Liver (tissue), 9 donors: ENCODE data around the gene ACVR1. TPM values are rescaled to one million over a fixed set of nuclear protein-coding genes. Genes with fewer than 3 reads are reported as not detected.

Experiments used
- DNase-seq: peaks from one replicate; pipeline ENCODE4 v3.0.0-alpha.2; 2017; ENCODE audit warnings: low spot score
- H3K27ac ChIP-seq, 2 donors: one replicate each; pipeline ENCODE4 v1.7.0; 2013; ENCODE audit warnings: inconsistent platforms in 2 of 2, low read length in 2 of 2, control low read depth in 1 of 2, low read depth in 1 of 2, mild to moderate bottlenecking in 1 of 2
- H3K27me3 ChIP-seq, 4 donors: one replicate each; pipeline versions ENCODE4 v1.6.1 to v1.7.0; 2013; ENCODE audit warnings: low read length in 3 of 4, inconsistent platforms in 1 of 4, mild to moderate bottlenecking in 1 of 4, moderate library complexity in 1 of 4; ENCODE audit not compliant: control insufficient read depth in 4 of 4, insufficient read depth in 4 of 4
- H3K36me3 ChIP-seq, 4 donors: one replicate each; pipeline versions ENCODE4 v1.6.1 to v1.7.0; 2013; ENCODE audit warnings: low read length in 3 of 4, mild to moderate bottlenecking in 3 of 4, low read depth in 1 of 4, moderate library complexity in 1 of 4; ENCODE audit not compliant: control insufficient read depth in 4 of 4, insufficient read depth in 3 of 4
- H3K4me1 ChIP-seq, 4 donors: one replicate each; pipeline versions ENCODE4 v1.6.1 to v1.7.0; 2013; ENCODE audit warnings: low read length in 3 of 4, mild to moderate bottlenecking in 3 of 4, moderate library complexity in 1 of 4; ENCODE audit not compliant: control insufficient read depth in 4 of 4, insufficient read depth in 4 of 4
- H3K4me3 ChIP-seq, 3 donors: one replicate each; pipeline versions ENCODE4 v1.6.1 to v1.7.0; 2013; ENCODE audit warnings: low read length in 3 of 3, control low read depth in 1 of 3, low read depth in 1 of 3, mild to moderate bottlenecking in 1 of 3
- H3K9ac ChIP-seq, 2 donors: one replicate each; pipeline ENCODE4 v1.7.0; 2013; ENCODE audit warnings: low read length in 2 of 2, mild to moderate bottlenecking in 2 of 2, moderate library complexity in 2 of 2, control low read depth in 1 of 2, low read depth in 1 of 2
- H3K9me3 ChIP-seq, 4 donors: one replicate each; pipeline versions ENCODE4 v1.6.1 to v1.7.0; 2013; ENCODE audit warnings: low read length in 3 of 4; ENCODE audit not compliant: control insufficient read depth in 4 of 4
- ATF3 ChIP-seq: IDR thresholded peaks from 2 replicates; pipeline ENCODE4 v1.6.1; 2016; ENCODE audit warnings: antibody characterized with exemption
- EGR1 ChIP-seq, 2 donors: IDR thresholded peaks; 2 replicates each; pipeline ENCODE4 v1.6.1; 2016 to 2018; ENCODE audit warnings: antibody characterized with exemption in 2 of 2, low read depth in 2 of 2
- HNF4A ChIP-seq, 2 donors: conservative IDR thresholded peaks; 2 replicates each; pipeline ENCODE4 v1.6.1; 2016; ENCODE audit warnings: antibody characterized with exemption in 2 of 2, mild to moderate bottlenecking in 2 of 2
- JUND ChIP-seq, 2 donors: IDR thresholded peaks; 2 replicates each; pipeline ENCODE4 v1.6.1; 2016; ENCODE audit warnings: antibody characterized with exemption in 2 of 2
- NR2F2 ChIP-seq: IDR thresholded peaks from 2 replicates; pipeline ENCODE4 v1.6.1; 2016; ENCODE audit warnings: antibody characterized with exemption
- RAD21 ChIP-seq, 2 donors: IDR thresholded peaks; 2 replicates each; pipeline ENCODE4 v1.6.1; 2016; ENCODE audit warnings: antibody characterized with exemption in 2 of 2, mild to moderate bottlenecking in 2 of 2
- TAF1 ChIP-seq: conservative IDR thresholded peaks from 2 replicates; pipeline ENCODE4 v1.6.1; 2016; ENCODE audit warnings: antibody characterized with exemption, mild to moderate bottlenecking
- WGBS: extraction: QIAGEN DNeasy Blood & Tissue Kit; methylation state at CpG from one replicate; pipeline ENCODE4 v1.1.7; 2013; 5-methylcytosine and 5-hydroxymethylcytosine counted together
- polyA plus RNA-seq, 2 donors: library from polyadenylated mRNA; stranded (reverse) in 1 of 2; unstranded in 1 of 2; fragments of 200-250 nt in 1 of 2; fragments of >200 nt in 1 of 2; fragmentation: Nextera tagmentation in 1 of 2; extraction: Ambion mirVana in 1 of 2; gene quantifications; one replicate each; pipeline versions ENCODE4 v1.2.1 to v1.2.3, GENCODE V29; 2013 to 2015
- total RNA-seq, 2 donors: library from RNA; depleted of rRNA; stranded (reverse); fragments of >200 nt; gene quantifications; one replicate each; pipeline ENCODE4 v1.2.3, GENCODE V29; 2014
- TF ChIP-seq, protein P1 (sequence below): IDR thresholded peaks from 2 replicates; pipeline ENCODE4 v1.6.1; 2016; ENCODE audit warnings: antibody characterized with exemption
- TF ChIP-seq, protein P2 (sequence below): IDR thresholded peaks from 2 replicates; pipeline ENCODE4 v1.6.1; 2016; ENCODE audit warnings: antibody characterized with exemption, mild to moderate bottlenecking
- donor health status: healthy.
- donor health status: healthy.
- donor health status: healthy.
- donor health status: healthy.
- donor health status: healthy.

The ACVR1 gene
- total and polyA plus RNA-seq, 4 donors, result 6.2 to 20.4 (median 8.5) TPM

GRCh38 chr2:157786663-157787363, 89.3 kb downstream of the ACVR1 start:
- Histone ChIP-seq H3K9me3 (no peaks in the 10 kb centered on the region), H3K4me1 (peaks cover 16 to 73% (median 57%) of the 10 kb centered on the region in 4 donors), H3K9ac (no peak overlapping the region), H3K4me3 (no peak overlapping the region), H3K36me3 (no peaks in the 10 kb centered on the region), H3K27ac (no peak overlapping the region), H3K27me3 (no peaks in the 10 kb centered on the region)
- WGBS, result 88% methylated on average over 5 of the region's 5 CpGs
- no peak for TF ChIP-seq TAF1
- TF ChIP-seq, protein P1, sequence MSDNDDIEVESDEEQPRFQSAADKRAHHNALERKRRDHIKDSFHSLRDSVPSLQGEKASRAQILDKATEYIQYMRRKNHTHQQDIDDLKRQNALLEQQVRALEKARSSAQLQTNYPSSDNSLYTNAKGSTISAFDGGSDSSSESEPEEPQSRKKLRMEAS, result no peak
- TF ChIP-seq JUND (IDR thresholded peaks at IDR 0.05), result no peak
- TF ChIP-seq NR2F2, result no peak
- DNase-seq, result no peak

DNA sequence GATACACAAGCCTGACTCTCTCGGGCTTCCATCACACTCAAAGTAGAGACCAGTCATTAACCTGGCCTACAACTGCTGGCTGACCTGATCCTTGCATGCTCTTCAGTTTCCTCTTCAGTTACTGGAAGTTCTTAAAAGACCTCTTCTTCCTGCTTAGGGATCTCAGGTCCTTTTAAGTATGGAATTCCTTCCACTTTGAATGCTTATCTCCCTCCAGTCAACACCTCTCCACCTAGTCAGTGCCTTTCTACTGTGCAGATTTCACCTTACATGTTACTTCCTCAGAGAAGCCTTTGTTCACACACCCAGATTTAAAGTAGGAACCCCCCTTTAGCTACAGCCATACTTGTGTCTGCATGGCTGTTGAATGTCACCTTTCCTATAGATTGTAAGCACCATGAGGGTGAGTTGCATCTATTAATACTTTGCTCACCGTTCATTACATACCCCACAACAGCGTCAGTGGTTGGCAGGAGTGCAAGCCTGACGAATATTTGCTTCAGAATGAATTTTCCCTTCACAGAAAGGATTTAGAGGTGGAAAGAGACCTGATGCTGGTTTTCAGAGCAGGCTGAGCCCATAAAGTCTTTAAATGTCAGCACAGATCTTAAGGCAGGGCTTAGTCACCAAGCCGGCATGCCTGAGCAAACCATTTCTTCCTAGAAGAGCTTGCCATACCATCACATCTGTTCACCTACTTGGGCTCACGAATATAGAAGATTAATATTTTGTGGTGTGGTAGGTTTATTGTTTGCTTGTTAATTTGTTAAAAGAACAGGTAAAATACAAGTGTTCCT, 90.1 kb downstream of the ACVR1 start:
- TF ChIP-seq, protein P2, sequence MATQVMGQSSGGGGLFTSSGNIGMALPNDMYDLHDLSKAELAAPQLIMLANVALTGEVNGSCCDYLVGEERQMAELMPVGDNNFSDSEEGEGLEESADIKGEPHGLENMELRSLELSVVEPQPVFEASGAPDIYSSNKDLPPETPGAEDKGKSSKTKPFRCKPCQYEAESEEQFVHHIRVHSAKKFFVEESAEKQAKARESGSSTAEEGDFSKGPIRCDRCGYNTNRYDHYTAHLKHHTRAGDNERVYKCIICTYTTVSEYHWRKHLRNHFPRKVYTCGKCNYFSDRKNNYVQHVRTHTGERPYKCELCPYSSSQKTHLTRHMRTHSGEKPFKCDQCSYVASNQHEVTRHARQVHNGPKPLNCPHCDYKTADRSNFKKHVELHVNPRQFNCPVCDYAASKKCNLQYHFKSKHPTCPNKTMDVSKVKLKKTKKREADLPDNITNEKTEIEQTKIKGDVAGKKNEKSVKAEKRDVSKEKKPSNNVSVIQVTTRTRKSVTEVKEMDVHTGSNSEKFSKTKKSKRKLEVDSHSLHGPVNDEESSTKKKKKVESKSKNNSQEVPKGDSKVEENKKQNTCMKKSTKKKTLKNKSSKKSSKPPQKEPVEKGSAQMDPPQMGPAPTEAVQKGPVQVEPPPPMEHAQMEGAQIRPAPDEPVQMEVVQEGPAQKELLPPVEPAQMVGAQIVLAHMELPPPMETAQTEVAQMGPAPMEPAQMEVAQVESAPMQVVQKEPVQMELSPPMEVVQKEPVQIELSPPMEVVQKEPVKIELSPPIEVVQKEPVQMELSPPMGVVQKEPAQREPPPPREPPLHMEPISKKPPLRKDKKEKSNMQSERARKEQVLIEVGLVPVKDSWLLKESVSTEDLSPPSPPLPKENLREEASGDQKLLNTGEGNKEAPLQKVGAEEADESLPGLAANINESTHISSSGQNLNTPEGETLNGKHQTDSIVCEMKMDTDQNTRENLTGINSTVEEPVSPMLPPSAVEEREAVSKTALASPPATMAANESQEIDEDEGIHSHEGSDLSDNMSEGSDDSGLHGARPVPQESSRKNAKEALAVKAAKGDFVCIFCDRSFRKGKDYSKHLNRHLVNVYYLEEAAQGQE, result no peak
- Histone ChIP-seq H3K4me1 (peaks cover 18 to 79% (median 60%) of the 10 kb centered on the region in 4 donors), H3K27ac (peak overlapping the region in 1 of 2 donors; percentile 96), H3K9ac (no peak overlapping the region), H3K9me3 (no peaks in the 10 kb centered on the region), H3K4me3 (no peak overlapping the region), H3K36me3 (no peaks in the 10 kb centered on the region), H3K27me3 (no peaks in the 10 kb centered on the region)
- 95% methylated on average over 6 of the region's 6 CpGs for WGBS
- no peak for DNase-seq

GRCh38 chr2:157785200-157785599, 90.9 kb downstream of the ACVR1 start:
- Histone ChIP-seq H3K9me3 (no peaks in the 10 kb centered on the region), H3K27ac (peak overlapping the region; percentile 85 to 96), H3K36me3 (peaks cover 0 to 2% (median under 1%) of the 10 kb centered on the region in 4 donors), H3K4me1 (peaks cover 17 to 70% (median 56%) of the 10 kb centered on the region in 4 donors), H3K27me3 (no peaks in the 10 kb centered on the region), H3K4me3 (no peak overlapping the region), H3K9ac (peak overlapping the region in 1 of 2 donors; percentile 87)
- no peak for TF ChIP-seq JUND (IDR thresholded peaks at IDR 0.05)
- TF ChIP-seq EGR1 (IDR thresholded peaks at IDR 0.05; ENCODE audit: low read depth in 2 of 2), result no peak
- no peak for DNase-seq
- 22% methylated on average over 3 of the region's 3 CpGs for WGBS

DNA sequence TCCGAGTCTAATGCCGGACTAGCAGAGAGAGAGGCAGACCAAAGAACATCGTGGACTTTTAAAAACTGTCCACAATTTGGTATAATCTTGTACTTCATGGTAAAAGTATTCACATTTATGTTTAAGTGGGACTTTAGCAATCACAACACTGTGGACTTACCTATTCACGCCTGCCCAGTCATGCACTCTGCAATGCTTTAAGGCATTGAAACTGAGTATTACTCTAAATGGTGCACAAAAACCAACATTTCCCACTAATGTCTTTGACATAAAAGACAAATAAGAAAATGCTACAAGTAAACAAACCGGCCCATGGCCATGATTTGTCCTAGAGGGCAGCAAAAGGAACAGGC, 91.3 kb downstream of the ACVR1 start:
- Histone ChIP-seq H3K27me3 (no peaks in the 10 kb centered on the region), H3K4me3 (peak overlapping the region in 2 of 3 donors; percentile 16 to 22), H3K9me3 (no peaks in the 10 kb centered on the region), H3K4me1 (peaks cover 13 to 66% (median 52%) of the 10 kb centered on the region in 4 donors), H3K9ac (peak overlapping the region; percentile 17 to 87), H3K36me3 (peaks cover 0 to 5% (median 4%) of the 10 kb centered on the region in 4 donors), H3K27ac (peak overlapping the region; percentile 85 to 96)
- 26% methylated on average over 5 of the region's 5 CpGs for WGBS
- no peak for DNase-seq
- TF ChIP-seq, protein P1, result no peak
- TF ChIP-seq HNF4A (conservative IDR thresholded peaks at IDR 0.05) (no peak), ATF3 (no peak), TAF1 (no peak), EGR1 (IDR thresholded peaks at IDR 0.05; ENCODE audit: low read depth in 2 of 2) (no peak), NR2F2 (no peak), RAD21 (IDR thresholded peaks at IDR 0.05) (no peak)
